A673 (cell line): Measurements from ENCODE around the gene TJP2. TPM values are rescaled to one million over a fixed set of nuclear protein-coding genes. Genes with fewer than 3 reads are reported as not detected.

Experiments
- BruUV-seq: library from RNA; stranded (reverse); fragments of 400-500 nt; replicated peaks from 2 replicates; lab custom pipeline; 2021; lab: Mats Ljungman, UMichigan
- CTCF ChIA-PET: fragments of 300-600 bp; sonication (Branson Sonifier 250); formaldehyde crosslinking; loops from one replicate; lab custom pipeline; 2022; ENCODE audit warnings: antibody characterized with exemption; lab: Charles Lee
- POLR2A ChIA-PET: fragments of 300-600 bp; sonication (Branson Sonifier 250); formaldehyde crosslinking; loops from one replicate; lab custom pipeline; 2022; ENCODE audit warnings: antibody characterized with exemption; ENCODE audit not compliant: low non-redundant PET; lab: Charles Lee
- DNase-seq: peaks from one replicate; pipeline ENCODE4 v3.0.0-alpha.2; 2015; ENCODE audit warnings: low spot score
- H3K27ac ChIP-seq: fragments of 200-600 bp; sonication (generic); 2 replicates; pipeline ENCODE4 v1.5.1; 2016; ENCODE audit warnings: mixed run types, low read depth, mild to moderate bottlenecking, mixed read lengths, antibody characterized with exemption, low read length; ENCODE audit not compliant: poor library complexity, severe bottlenecking
- H3K27me3 ChIP-seq: fragments of 200-600 bp; sonication (generic); replicated peaks from 2 replicates; pipeline ENCODE4 v1.6.1; 2017; ENCODE audit warnings: mixed run types, low read depth, mild to moderate bottlenecking, mixed read lengths, antibody characterized with exemption, low read length; ENCODE audit not compliant: insufficient read depth, poor library complexity
- H3K36me3 ChIP-seq: fragments of 200-600 bp; sonication (generic); 2 replicates; pipeline ENCODE4 v1.6.1; 2016; ENCODE audit warnings: mixed run types, mild to moderate bottlenecking, mixed read lengths, antibody characterized with exemption, low read length; ENCODE audit not compliant: insufficient read depth, poor library complexity, severe bottlenecking
- H3K4me1 ChIP-seq: fragments of 200-600 bp; sonication (generic); 2 replicates; pipeline ENCODE4 v1.6.1; 2017; ENCODE audit warnings: mixed run types, mild to moderate bottlenecking, mixed read lengths, antibody characterized with exemption, low read length; ENCODE audit not compliant: insufficient read depth, poor library complexity, severe bottlenecking
- H3K4me3 ChIP-seq: fragments of 200-600 bp; sonication (generic); 2 replicates; pipeline ENCODE4 v1.5.1; 2016; ENCODE audit warnings: low read depth, mixed run types, mild to moderate bottlenecking, mixed read lengths, low read length; ENCODE audit not compliant: poor library complexity, severe bottlenecking
- H3K9me3 ChIP-seq: fragments of 200-600 bp; sonication (generic); 2 replicates; pipeline ENCODE4 v1.6.1; 2016; ENCODE audit warnings: mixed run types, low read depth, mild to moderate bottlenecking, mixed read lengths, antibody characterized with exemption, low read length; ENCODE audit not compliant: poor library complexity, severe bottlenecking
- EZH2 ChIP-seq: fragments of 200-600 bp; sonication (generic); IDR thresholded peaks from 2 replicates; pipeline ENCODE4 v1.6.1; 2017; ENCODE audit warnings: borderline replicate concordance, low read depth, mild to moderate bottlenecking, mixed read lengths, antibody characterized with exemption, low read length; ENCODE audit not compliant: poor library complexity, severe bottlenecking
- intact Hi-C: fragments of 100-400 bp; cut with micrococcal nuclease; formaldehyde crosslinking; loops from one replicate; pipeline ENCODE4 v1.10.0; 2022; ENCODE audit not compliant: unreplicated experiment
- total RNA-seq: library from RNA; stranded (reverse); gene quantifications from 2 replicates; pipeline ENCODE4 v1.2.3, GENCODE V29; 2021
- TF ChIP-seq, protein P1 (sequence below): fragments of 300-800, 200-600 bp; sonication (generic); conservative IDR thresholded peaks from 2 replicates; pipeline ENCODE4 v1.5.1; 2017; ENCODE audit warnings: low read depth, mild to moderate bottlenecking, antibody characterized with exemption, low read length, moderate library complexity, mixed read lengths

Gene TJP2
- total RNA-seq, 1 experiment from 2014 or later: 7.2 TPM

GRCh38 chr9:69218166-69218565 is 44.1 kb downstream of the TJP2 start:
- H3K27me3 ChIP-seq: no peaks in the 10 kb centered on the region
- no peaks in the 10 kb centered on the region for H3K9me3 ChIP-seq
- POLR2A ChIA-PET: no interaction called here
- no peak overlapping the region for H3K27ac ChIP-seq
- no TSS peak for BruUV-seq
- CTCF ChIA-PET: no interaction called here
- H3K4me1 ChIP-seq: no peaks in the 10 kb centered on the region
- DNase-seq: no peak
- intact Hi-C loops: no loop called here
- no peak for TF ChIP-seq EZH2
- H3K36me3 ChIP-seq: no peaks in the 10 kb centered on the region
- no peak overlapping the region for H3K4me3 ChIP-seq

- Histone ChIP-seq H3K9me3 (no peaks in the 10 kb centered on the region), H3K4me1 (no peaks in the 10 kb centered on the region), H3K4me3 (no peak overlapping the region), H3K27ac (no peak overlapping the region), H3K27me3 (no peaks in the 10 kb centered on the region), H3K36me3 (no peaks in the 10 kb centered on the region)
- BruUV-seq: no TSS peak
- ChIA-PET CTCF (interaction anchor here (0.5 to 0.6 kb wide), 2 partner anchors 9 to 199 kb away, joined by 3 to 5 read pairs; no protein-coding TSS in a partner anchor), POLR2A (interaction anchor here (0.5 kb wide), 1 partner anchor 251 kb away, joined by 3 read pairs; no protein-coding TSS in a partner anchor)
- intact Hi-C loops: no loop called here
- DNase-seq: no peak
- no peak for TF ChIP-seq EZH2
- TF ChIP-seq, protein P1, sequence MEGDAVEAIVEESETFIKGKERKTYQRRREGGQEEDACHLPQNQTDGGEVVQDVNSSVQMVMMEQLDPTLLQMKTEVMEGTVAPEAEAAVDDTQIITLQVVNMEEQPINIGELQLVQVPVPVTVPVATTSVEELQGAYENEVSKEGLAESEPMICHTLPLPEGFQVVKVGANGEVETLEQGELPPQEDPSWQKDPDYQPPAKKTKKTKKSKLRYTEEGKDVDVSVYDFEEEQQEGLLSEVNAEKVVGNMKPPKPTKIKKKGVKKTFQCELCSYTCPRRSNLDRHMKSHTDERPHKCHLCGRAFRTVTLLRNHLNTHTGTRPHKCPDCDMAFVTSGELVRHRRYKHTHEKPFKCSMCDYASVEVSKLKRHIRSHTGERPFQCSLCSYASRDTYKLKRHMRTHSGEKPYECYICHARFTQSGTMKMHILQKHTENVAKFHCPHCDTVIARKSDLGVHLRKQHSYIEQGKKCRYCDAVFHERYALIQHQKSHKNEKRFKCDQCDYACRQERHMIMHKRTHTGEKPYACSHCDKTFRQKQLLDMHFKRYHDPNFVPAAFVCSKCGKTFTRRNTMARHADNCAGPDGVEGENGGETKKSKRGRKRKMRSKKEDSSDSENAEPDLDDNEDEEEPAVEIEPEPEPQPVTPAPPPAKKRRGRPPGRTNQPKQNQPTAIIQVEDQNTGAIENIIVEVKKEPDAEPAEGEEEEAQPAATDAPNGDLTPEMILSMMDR: no peak
Observed at GRCh38 chr9:69221036-69221435, 47.0 kb downstream of the TJP2 start.

DNA sequence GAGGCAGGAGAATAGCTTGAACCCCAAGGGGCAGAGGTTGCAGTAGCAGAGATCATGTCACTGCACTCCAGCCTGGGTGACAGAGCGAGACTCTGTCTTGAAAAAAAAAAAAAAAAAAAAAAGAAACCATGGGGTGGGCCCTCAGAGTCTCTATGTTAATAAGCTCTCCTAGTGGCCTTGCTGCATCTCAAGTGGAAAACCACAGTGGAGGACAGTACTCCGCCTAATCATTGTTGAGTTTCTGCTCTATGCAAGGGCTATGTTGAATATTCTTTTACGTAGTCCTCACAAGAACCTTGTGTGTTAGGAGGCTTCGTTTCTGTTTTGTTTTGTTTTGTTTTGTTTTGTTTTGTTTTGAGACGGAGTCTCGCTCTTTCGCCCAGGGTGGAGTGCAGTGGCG is 48.9 kb downstream of the TJP2 start:
- no peak for DNase-seq
- POLR2A ChIA-PET: no interaction called here
- H3K27ac ChIP-seq: no peak overlapping the region
- peaks cover 13% of the 10 kb centered on the region for H3K4me1 ChIP-seq
- BruUV-seq: no TSS peak
- H3K4me3 ChIP-seq: no peak overlapping the region
- CTCF ChIA-PET: no interaction called here
- TF ChIP-seq, protein P1: no peak
- no peak for TF ChIP-seq EZH2
- H3K36me3 ChIP-seq: no peaks in the 10 kb centered on the region
- intact Hi-C loops: no loop called here
- no peaks in the 10 kb centered on the region for H3K27me3 ChIP-seq
- no peaks in the 10 kb centered on the region for H3K9me3 ChIP-seq

DNA sequence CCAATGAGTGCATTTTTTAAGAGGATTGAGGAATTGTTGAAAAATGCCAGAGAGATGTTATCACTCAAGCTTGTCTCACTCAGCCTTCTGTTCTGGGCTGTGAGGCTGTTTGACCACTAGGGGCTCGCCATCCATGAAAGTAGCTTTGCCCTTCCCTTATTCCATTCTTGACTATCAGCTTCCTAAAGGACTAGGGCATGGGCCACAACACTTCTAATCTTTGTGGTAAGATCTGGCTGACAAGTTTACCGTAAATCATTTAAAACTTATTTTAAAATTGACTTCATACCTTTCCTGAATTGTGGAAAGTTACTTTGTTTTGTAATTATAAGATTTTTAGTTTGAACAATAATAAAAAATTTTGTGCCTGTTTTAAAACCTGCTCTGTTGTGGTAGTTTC is 49.5 kb downstream of the TJP2 start:
- Histone ChIP-seq H3K36me3 (no peaks in the 10 kb centered on the region), H3K9me3 (no peaks in the 10 kb centered on the region), H3K4me1 (peaks cover 14% of the 10 kb centered on the region), H3K4me3 (no peak overlapping the region), H3K27me3 (no peaks in the 10 kb centered on the region), H3K27ac (no peak overlapping the region)
- DNase-seq: peak; percentile 68
- no peak for TF ChIP-seq EZH2
- TF ChIP-seq, protein P1: peak; percentile 75
- intact Hi-C loops: no loop called here
- BruUV-seq: no TSS peak
- ChIA-PET CTCF (interaction anchor here (0.7 kb wide), 1 partner anchor 102 kb away, joined by 3 read pairs; no protein-coding TSS in a partner anchor), POLR2A (no interaction called here)
